Suppressor macrophage treated with lipopolysaccharide for 4 hours (primary cell): ENCODE results near the gene PRRX1.

Source experiments
- DNase-seq: peaks from one replicate; pipeline ENCODE4 v3.0.0-alpha.2; 2020

The PRRX1 gene

GRCh38 chr1:170723518-170723917 lies 59.6 kb downstream of the PRRX1 start:
- no peak for DNase-seq

- no peak for DNase-seq
These were observed 61.4 kb downstream of the PRRX1 start for GRCh38 chr1:170725326-170725725.

GRCh38 chr1:170727963-170728362 lies 64.0 kb downstream of the PRRX1 start:
- DNase-seq = no peak

GRCh38 chr1:170729225-170730002 lies 65.5 kb downstream of the PRRX1 start:
- DNase-seq = no peak

- no peak for DNase-seq
These were observed 66.1 kb downstream of the PRRX1 start for GRCh38 chr1:170730014-170730413.

GRCh38 chr1:170730438-170730837 lies 66.5 kb downstream of the PRRX1 start:
- no peak for DNase-seq

GRCh38 chr1:170731566-170732251 lies 67.8 kb downstream of the PRRX1 start:
- no peak for DNase-seq

GRCh38 chr1:170732252-170732588 lies 68.3 kb downstream of the PRRX1 start:
- DNase-seq = no peak

GRCh38 chr1:170734412-170735175 lies 70.7 kb downstream of the PRRX1 start:
- DNase-seq = no peak

- no peak for DNase-seq
These were observed 71.7 kb downstream of the PRRX1 start for GRCh38 chr1:170735366-170736263.

GRCh38 chr1:170739803-170740202 lies 75.9 kb downstream of the PRRX1 start:
- no peak for DNase-seq

- DNase-seq = no peak
These were observed 77.7 kb downstream of the PRRX1 start for GRCh38 chr1:170741678-170742077.

- no peak for DNase-seq
These were observed 78.7 kb downstream of the PRRX1 start for GRCh38 chr1:170742600-170742999.

GRCh38 chr1:170743083-170743482 lies 79.2 kb downstream of the PRRX1 start:
- no peak for DNase-seq

GRCh38 chr1:170749549-170749948 lies 85.6 kb downstream of the PRRX1 start:
- DNase-seq = peak; percentile 0

GRCh38 chr1:170749959-170750358 lies 86.0 kb downstream of the PRRX1 start:
- DNase-seq = no peak

GRCh38 chr1:170755795-170756194 lies 91.9 kb downstream of the PRRX1 start:
- DNase-seq = no peak

- DNase-seq = no peak
These were observed 95.1 kb downstream of the PRRX1 start for GRCh38 chr1:170758992-170759391.

GRCh38 chr1:170765279-170765678 lies 101.3 kb downstream of the PRRX1 start:
- no peak for DNase-seq

GRCh38 chr1:170765712-170766330 lies 101.9 kb downstream of the PRRX1 start:
- peak; percentile 0 for DNase-seq

- no peak for DNase-seq
These were observed 105.0 kb downstream of the PRRX1 start for GRCh38 chr1:170768929-170769328.

GRCh38 chr1:170769691-170770090 lies 105.8 kb downstream of the PRRX1 start:
- no peak for DNase-seq
